Pons (tissue), 1 donor: Measurements from ENCODE around the gene OTOP3.

Experiments
- DNase-seq: peaks from one replicate; pipeline ENCODE4 v3.0.0-alpha.2; 2016; ENCODE audit warnings: low spot score

OTOP3 gene

GRCh38 chr17:74917430-74917829 lies 18.3 kb upstream of the OTOP3 start:
- DNase-seq, result no peak

- no peak for DNase-seq
Observed at GRCh38 chr17:74918906-74919305, 16.8 kb upstream of the OTOP3 start.

- DNase-seq, result no peak
Observed at GRCh38 chr17:74919440-74920305, 16.0 kb upstream of the OTOP3 start.

- DNase-seq, result no peak
Observed at GRCh38 chr17:74920306-74920620, 15.4 kb upstream of the OTOP3 start.

- no peak for DNase-seq
Observed at GRCh38 chr17:74920642-74921025, 15.1 kb upstream of the OTOP3 start.

GRCh38 chr17:74921026-74921681 lies 14.5 kb upstream of the OTOP3 start:
- DNase-seq, result no peak

- no peak for DNase-seq
Observed at GRCh38 chr17:74921769-74922168, 13.9 kb upstream of the OTOP3 start.

GRCh38 chr17:74922172-74922571 lies 13.5 kb upstream of the OTOP3 start:
- DNase-seq, result no peak

GRCh38 chr17:74922694-74923537 lies 12.8 kb upstream of the OTOP3 start, which contains the start of gene USH1G:
TSS of gene USH1G (minus strand) at chr17:74923255. CDS start at chr17:74923073, 182 bp downstream.
- no peak for DNase-seq

- DNase-seq, result no peak
Observed at GRCh38 chr17:74923538-74924249, 12.0 kb upstream of the OTOP3 start.

- DNase-seq, result peak; percentile 21
Observed at GRCh38 chr17:74924250-74924948, 11.3 kb upstream of the OTOP3 start, which contains the start of gene OTOP2. TSS of gene OTOP2 (plus strand) at chr17:74924273. CDS start at chr17:74924633, 360 bp downstream.

- DNase-seq, result no peak
Observed at GRCh38 chr17:74925242-74925641, 10.5 kb upstream of the OTOP3 start.

- no peak for DNase-seq
Observed at GRCh38 chr17:74928786-74929185, 6.9 kb upstream of the OTOP3 start.

- no peak for DNase-seq
Observed at GRCh38 chr17:74930535-74931036, 5.1 kb upstream of the OTOP3 start.

GRCh38 chr17:74935048-74935447 lies 650 bp upstream of the OTOP3 start:
- DNase-seq, result no peak

- DNase-seq, result no peak
Observed at GRCh38 chr17:74936470-74936799, 737 bp downstream of the OTOP3 start.

- DNase-seq, result no peak
Observed at GRCh38 chr17:74937064-74938051, 1.7 kb downstream of the OTOP3 start.

GRCh38 chr17:74938194-74938950 lies 2.7 kb downstream of the OTOP3 start:
- DNase-seq, result no peak

GRCh38 chr17:74939534-74939933 lies 3.8 kb downstream of the OTOP3 start:
- DNase-seq, result no peak
